Glomerular visceral epithelial cell (primary cell): ENCODE results near the gene TECPR2.

Experiments used
- DNase-seq: peaks from one replicate; pipeline ENCODE4 v3.0.0-alpha.2; 2016; ENCODE audit errors: extremely low spot score

The TECPR2 gene

DNA sequence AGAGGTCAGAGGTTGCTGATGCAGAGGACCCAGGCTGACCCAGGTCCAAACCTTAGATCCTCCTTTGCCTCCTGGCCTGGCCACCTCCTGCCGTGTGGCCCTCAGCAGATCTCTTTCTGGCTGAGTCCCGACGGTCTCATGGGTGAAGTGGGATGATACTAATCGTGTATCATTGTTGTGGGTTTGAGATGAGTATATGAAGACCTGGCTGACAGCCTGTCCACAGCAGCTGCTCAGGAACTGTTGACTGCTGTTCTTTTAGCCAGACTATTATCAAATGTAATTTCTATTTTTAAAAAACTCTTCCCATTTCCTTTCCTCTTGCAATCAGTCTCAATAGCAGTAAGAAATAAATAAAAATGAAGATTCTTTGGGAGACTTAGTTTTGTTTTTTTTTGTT, 101.3 kb downstream of the TECPR2 start:
- no peak for DNase-seq

DNA sequence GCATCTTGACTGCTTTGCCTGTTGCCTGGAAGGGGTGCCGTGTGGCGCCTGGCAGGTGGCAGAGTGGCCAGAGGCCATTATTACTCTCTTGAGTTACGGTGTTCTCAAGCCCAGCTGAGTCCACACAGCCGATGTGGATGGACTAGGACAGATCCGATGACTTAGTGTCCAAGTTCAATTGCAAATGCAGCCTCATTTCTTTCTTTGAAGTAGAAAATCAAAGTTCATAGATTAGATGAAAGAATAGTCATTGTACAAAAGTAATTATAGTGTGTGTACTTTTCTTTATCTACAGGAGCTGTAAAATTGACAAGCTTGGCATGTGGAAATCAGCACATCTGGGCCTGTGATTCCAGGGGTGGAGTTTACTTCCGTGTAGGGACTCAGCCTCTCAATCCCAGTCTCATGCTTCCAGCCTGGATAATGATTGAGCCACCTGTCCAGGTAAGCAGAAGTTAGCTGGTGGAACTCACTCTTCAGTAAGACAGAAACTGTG, 102.2 kb downstream of the TECPR2 start:
- DNase-seq: no peak

DNA sequence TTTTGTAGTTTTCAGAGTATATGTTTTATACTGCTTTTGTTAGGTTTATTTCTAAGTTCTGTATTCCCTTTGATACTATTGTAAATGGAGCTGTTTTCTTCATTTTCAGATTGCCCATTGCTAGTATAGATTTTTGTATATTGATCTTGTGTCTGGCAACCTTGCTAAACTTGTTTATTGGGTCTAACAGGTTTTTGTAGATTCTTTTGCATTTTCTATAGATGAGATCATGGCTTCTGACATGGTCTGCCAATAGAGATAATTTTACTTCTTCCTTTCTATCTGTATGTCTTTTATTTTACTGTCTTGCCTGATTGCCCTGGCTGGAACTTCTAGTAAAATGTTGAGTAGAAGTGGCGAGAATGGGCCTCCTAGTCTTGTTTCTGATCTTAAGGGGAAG, 106.5 kb downstream of the TECPR2 start:
- DNase-seq: no peak

DNA sequence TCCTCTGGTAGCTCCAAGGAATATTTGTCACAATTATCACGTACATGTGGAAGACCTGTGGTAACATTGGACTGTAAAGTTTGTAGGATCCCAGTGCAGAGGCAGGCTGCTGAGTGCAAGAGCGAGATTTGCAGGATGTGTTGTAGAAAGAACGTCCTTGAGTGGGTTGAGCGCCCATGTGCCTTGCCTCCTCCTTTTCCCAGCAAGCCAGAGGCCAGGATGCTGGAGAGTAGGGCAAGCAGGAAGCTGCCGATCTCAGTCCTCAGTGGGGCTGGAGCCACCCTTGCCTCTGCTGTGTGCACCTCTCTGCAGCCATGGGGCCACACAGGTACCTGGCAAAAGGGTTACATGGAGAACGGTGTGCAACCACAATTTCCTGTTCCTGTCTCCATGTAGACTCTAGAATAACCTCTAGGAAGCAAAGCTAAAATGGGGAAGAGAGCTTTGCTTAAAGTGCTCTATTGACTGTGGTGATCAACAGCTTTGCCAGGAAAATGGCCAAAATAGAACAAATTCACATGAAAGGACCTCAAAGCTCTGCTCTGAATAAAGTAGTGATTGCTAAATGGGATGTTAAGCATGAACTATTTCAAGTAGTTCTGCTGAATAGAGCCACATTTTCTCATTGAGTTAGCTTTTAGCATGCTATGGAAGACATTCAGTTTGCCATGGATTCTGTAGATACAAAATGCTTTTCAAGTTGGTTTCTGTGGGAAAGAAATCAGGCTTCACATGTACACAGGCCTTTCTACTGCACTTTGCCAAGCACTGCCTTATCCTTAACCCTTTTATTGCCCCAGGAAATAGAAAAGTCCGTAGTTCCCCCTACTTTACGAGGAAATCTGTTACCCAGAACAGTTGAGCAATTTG, 109.4 kb downstream of the TECPR2 start:
- no peak for DNase-seq

DNA sequence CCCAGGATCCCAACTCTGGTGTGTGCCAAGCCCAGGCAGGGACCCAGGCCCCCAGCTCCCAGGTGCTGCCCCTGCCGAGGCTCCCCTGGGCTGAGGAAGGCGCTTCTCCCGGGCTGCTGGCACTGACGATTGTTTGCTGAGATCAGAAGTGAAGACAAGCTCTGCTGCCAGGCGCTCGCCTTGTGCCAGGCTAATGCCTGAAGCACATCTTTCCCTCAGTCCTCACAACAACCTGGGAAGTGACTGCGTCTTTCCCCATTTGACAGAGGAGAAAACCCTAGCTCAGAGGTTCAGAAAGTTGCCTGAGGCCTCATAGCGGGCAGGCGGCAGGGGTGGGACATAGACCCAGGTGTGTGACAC, 110.0 kb downstream of the TECPR2 start:
- no peak for DNase-seq

DNA sequence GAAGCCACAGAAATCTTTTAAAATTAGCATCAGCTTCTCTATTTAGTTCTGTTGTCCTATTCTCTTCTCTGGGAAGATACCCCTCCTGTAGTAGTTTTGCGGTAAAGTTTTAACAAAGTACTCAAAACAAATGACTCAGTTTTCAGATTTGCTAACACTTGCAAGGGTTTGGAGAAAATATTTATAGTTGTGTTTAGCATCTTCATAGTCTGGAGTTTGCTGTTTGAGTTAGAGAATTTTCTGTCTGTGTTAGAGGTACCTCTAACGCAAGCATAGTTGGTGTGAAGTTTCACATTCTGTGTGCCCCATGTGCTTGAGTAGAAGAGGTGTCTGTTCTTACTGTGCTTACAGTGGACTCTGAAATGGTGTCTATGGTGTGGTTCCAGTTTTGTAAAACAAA, 110.8 kb downstream of the TECPR2 start:
- no peak for DNase-seq

DNA sequence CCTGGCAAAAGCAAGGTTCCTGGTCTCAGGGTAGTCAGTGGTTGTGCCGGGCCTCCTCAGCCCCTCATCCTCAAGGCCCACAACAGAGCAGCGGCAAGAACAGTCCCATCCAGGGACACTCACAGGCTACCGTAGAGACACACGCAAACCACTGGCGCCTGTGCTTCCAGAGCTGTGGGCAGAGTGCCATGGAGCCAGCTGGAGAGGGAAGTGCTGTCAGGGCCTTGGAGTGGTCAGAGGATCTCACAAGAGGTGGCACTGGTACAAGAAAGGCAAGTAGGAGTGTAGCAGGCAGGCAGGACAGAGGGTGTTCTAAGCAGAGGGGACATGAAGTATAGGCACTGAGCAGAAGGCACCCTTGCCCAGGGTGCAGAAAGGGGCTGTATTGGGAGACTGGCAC, 112.2 kb downstream of the TECPR2 start:
- no peak for DNase-seq

DNA sequence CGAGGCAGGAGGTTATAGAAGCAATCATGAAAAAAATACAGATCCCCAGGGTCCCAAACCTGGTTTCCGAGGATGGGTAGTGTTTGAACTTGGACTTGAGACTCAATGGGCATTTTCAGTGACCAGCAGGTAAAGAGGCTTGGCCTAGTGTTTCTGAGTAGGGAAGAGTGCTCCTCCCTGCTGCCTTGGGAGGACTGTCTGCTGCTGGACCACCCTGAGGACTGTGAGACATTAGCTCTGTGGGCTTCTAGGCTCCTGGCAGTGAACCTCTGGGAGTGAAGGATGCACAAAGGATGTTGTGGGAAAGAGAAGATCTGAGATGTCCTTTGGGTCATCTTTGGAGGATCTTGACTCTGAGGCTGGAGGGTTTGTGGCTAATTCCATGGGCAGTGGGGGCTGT, 116.4 kb downstream of the TECPR2 start:
- DNase-seq: no peak

DNA sequence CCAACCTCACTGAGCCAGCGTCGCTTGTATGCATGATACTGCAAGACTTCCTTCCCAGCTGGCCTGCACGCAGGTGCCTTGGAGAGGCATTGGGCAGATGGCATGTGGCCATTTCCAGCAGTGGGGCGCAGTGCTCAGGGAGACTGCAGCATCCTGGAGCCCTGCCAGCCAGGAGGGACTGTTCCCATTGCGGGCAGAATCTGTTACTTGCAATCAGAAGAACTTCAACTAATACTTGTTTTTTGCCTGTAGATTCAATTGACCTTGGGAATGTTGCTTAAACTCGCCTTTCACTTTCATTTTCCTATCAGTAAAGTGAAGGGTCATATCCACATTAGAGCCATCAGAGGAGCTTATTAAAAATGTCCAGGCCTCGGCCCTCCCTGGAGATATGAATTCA, 117.0 kb downstream of the TECPR2 start:
- DNase-seq: no peak

DNA sequence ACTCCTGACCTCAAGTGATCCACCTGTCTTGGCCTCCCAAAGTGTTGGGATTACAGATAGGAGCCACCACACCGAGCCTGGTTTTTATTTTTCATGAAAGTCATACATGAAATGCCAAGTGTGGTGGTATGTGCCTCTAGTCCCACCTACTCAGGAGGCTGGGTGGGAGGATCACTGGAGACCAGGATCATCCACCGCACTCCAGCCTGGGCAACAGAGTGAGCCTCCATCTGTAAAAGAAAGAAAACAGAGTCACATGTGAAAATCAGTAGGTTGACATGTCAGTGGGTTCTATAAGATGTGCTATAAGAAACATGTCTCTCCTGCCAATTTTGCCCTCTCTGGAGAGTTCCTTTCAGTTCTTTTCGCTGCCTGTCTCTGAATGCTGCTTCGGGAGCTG, 118.6 kb downstream of the TECPR2 start:
- DNase-seq: no peak

DNA sequence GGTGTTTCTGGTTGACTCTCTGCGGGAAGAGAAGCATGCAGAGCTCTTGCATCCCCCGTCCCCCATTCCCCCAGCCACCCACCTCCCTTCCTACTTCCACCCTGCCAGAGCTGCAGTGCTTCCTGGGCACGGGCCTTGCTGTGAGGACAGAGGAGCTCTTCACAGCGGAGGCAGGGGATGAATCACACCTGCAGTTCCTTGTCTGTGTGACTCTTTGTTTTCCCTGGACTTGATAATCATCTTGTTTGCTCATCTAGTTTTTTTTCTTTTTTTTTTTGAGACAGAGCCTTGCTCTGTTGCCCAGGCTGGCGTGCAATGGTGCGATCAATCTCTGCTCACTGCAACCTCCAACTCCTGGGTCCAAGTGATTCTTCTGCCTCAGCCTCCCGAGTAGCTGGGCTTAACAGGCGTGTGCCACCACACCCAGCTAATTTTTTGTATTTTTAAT, 119.1 kb downstream of the TECPR2 start:
- DNase-seq: no peak

DNA sequence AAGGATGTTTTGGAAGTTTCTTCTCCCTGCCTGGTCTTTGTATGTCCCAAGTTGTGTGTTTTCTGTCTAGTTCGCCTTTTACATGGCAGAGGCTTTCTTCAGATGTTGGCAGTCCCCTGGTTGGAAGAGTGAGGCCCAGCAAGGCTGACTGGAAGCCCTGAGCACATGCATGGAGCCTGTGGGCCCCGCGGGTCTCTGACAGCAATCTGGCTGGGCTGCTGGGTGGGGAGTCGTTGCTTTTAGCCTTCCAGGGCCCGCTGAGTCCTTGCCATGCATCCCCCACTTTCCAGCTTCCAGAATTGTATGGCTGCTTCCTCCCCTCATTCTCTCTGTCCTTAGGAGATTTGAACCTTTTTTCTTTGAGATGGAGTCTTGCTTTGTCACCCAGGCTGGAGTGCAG, 121.6 kb downstream of the TECPR2 start:
- DNase-seq: no peak

DNA sequence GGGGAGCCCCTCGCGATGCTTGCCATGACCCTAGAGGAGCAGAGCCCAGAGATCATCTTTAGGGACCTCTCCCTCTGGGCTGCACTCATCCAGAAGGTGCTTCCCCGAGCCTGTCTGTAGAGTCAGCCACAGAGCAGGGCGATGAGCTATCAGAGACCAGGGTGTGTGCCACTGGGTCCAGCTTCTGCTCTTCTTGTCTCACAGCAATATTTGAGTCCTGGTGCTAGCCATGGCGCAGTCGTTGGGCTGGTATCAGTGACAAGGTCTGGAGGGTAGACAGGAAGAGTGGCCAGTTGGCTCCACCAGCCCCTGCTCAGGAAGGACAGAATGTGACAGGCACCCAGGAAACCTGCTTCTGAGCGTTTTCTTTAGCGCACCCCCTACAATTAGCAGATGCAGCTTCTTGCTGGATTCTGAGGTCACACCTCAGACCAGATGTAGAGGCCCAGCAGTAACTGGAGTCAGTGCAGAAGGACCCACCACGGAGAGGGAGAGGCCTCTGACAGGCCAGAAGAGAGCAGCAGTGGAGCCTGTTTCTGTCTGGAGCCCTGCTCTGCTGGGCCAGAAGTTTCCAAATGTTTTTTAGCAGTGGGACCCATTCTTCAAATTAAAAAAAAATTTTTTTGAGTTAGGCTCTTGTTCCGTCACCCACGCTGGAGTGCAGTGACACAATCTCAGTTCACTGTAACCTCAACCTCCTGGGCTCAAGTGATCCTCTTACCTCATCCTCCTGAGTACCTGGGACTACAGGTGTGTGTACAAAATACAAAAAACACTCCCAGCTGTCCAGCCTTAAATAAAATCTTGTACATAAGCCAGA, 123.2 kb downstream of the TECPR2 start:
- no peak for DNase-seq

DNA sequence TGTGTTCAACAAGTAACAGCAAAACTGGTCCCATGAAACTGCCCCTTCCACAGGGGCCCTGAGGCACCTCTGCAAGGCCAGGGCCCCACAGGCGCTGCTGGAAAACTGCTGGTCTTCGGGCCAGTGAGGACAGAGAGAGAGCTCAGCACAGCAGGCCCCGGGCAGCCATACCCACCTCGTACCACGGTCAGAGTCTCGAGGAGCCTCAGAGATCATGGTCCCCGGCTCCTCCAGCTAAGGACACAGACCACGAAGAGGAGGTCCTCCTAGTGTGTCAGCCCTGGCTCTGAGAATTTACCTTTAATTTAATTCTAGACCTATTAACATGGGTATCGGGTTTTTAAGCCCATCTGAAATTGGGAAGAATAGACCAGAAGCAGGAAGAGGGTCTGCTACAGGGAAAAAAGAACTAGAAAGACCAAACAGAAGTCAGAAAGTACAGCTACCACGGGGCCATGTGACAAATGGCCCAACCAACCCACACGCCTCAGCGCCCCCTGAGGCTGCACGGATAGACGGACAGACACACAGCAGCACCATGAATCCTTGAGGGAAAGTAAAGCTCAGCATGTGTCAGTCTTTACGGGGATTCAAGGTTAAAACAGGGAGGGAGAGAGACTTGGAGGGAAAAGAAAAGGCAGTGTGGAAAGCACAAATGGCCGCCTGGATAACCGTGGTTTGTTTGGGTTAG, 123.9 kb downstream of the TECPR2 start:
- DNase-seq: no peak

DNA sequence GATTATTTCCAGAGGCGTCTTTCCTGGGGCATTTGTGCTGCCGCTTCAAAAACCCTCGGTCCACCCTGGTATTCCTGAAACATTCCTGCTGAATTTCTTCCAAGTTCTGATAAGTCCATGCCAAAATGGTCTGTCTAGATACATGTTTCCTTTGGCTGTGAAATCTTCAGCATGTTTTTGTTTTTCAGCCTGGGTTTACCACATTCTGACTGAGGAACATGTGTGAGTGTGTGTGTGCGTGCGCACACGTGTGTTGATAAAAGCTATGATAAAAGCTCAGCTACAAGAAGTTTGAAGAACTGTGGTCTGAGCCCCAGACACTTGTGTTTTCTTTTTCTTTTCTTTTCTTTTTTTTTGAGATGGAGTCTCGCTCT, 124.5 kb downstream of the TECPR2 start:
- no peak for DNase-seq

DNA sequence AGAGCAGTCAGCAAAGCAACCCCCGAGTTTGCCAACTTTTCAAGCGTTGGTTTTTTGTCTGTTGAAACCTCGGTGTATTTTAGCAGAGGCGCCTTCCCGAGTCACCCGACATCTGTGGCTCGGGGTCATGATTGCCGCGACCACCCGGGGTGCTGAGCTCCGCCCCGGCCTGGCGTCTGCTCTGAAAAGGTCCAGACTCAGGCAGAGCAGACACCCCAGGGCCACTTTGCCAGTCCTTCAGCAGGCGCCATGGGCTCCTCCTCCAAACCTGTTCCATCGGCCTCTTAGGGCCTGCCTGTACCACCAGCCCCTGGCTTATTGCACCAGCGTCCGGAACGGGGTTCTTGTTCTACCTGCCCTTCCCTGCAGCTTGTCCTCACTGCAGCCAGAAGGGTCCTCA, 127.7 kb downstream of the TECPR2 start:
- DNase-seq: no peak

DNA sequence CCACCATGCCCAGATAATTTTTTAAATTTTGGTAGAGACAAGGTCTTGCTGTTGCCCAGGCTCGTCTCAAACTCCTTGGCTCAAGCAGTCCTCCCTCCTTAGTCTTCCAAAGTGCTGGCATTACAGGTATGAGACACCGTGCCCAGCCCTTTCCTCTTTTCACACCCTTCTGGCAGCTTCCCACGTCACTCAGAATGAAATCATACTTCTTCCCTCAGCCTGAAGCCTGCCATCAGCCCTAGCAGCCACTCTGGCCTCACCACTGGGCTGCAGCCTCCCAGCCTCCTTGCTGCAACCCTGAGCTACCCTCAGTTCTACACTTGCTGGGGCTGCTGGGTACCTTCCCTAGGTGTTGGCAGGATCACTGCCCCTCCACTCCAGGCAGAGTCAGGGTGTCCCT, 128.6 kb downstream of the TECPR2 start:
- no peak for DNase-seq

DNA sequence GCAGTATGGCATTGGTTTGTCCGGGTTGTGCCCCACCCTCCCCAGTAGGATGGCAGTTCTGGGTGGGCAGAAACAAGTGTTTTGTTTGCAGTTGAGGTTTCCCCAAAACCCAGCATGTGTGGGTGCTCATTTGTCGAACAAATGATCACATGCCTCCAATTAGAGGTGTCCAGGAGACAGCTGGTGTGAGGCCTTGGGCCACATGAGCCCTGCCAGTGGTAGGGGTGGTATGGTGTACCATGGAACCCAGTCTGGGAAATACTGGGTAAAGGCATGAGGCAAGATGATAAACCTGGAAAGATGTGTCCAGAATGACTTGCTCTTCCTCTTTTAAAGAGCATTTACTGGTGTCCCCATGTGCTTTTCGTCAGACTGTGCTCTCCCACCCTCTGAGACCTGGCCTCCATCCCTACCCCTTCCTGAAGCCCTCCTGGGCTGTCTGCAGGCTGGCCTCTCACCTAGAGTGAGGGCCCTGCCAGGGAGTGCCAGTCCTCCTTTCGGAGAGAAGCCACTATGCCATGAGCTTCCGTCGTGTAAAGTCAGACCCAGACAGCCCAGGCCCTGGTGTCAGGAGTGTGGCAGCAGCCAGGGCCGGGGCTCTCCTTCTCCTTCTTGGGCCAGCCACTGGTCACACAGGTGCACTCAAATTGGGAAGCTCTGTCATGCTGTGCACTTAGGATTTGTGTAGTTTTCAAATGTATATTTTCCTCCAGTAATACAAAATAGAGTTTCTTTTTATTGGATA, 129.2 kb downstream of the TECPR2 start:
- DNase-seq: no peak

DNA sequence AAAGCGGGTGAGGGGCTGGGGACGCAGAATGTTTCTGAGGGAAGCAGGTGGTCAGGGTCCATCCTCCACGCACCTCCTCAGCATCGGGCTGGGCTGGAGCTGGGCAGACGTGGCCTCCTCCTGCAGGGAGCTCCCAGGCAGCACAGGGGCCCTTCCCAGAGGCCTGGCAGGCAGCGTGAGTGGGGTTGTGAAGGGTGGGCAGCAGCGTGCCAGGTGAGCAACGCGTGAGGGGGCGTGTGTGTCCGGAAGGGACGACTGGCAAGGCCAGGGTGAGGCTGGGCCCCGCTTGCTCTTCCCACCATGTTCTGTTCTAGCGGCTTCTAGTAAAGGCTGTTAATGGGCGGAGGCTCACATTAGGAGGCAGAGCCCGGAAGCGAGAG, 129.8 kb downstream of the TECPR2 start:
- DNase-seq: no peak

DNA sequence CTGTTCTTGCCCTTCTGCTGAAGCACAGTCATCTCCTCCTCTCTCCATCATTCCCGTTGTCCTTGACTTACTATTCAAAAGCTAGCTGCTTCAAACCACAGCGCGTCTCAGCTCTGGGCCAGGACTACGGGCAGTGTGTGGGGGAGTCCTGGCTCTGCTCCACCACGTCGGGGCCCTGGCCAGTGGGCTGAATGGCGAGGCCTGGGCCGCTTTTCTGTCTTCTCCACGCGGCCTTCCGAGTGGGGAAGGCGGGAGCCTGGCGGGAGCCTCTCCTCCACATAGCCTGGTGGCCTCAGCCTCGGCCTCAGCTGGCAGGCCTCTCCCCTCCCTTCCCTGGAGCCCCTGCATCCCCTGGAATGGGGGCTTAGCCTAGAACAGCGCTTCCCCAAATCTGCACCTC, 130.4 kb downstream of the TECPR2 start:
- no peak for DNase-seq

DNA sequence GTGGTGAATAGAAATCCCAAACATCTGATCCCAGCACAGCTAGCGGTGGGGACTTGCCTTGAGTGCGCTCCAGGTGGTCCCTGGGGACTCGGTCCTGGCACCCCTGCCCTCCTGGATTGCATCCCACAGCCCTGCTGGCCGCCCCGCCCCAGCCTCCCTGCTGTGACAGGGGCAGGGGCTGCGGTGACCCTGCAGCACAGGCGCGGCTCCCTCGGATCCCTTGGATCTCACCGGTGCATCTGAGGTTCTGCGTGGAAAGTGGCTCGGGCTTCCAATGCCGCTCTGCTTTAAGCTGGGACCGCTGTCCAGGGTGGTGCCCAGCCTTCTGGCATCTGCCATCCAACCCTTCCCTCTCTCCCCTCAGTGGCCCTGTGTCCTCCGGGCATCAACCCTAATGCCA, 130.8 kb downstream of the TECPR2 start:
- no peak for DNase-seq
